Vagina (tissue), 2 donors: Measurements from ENCODE around the gene PLCE1.

Experiments used
- POLR2A ChIP-seq, 2 donors: fragments of 450-650 bp; IDR thresholded peaks; one replicate each; pipeline ENCODE4 v1.6.1; 2017; ENCODE audit warnings: antibody characterized with exemption in 2 of 2, mild to moderate bottlenecking in 2 of 2, moderate library complexity in 2 of 2
- POLR2AphosphoS5 ChIP-seq, 2 donors: sonication (generic); formaldehyde crosslinking; IDR thresholded peaks; one replicate each; pipeline ENCODE4 v1.9.0; 2017; ENCODE audit warnings: antibody characterized with exemption in 2 of 2, mild to moderate bottlenecking in 2 of 2, low read depth in 1 of 2; ENCODE audit not compliant: insufficient read depth in 1 of 2
- TF ChIP-seq, protein P1 (sequence below), 3 experiments: fragments of 450-650 bp in 2 of 3; fragments of 200-600 bp in 1 of 3; sonication (generic) in 1 of 3; IDR thresholded peaks; one replicate each; pipeline ENCODE4 v1.5.1; 2017 to 2019; ENCODE audit warnings: antibody characterized with exemption in 3 of 3, mild to moderate bottlenecking in 2 of 3, moderate library complexity in 2 of 3

DNA sequence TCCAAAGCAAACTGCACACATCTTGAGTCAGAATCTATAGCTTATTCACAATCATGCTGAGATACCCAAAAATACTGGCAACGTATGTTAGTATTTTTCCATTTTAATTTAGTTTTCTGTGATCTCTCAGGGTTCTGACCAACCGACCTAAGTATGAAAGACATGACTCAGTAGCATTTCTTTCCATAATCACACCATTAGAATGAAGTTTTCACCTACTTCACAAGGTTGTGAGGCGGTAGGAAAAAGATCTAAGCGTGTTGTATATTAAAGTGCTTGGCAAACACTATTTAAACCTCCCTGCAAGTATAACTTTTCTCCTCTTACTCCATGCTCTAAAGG is 49.1 kb downstream of the PLCE1 start:
- TF ChIP-seq, protein P1, sequence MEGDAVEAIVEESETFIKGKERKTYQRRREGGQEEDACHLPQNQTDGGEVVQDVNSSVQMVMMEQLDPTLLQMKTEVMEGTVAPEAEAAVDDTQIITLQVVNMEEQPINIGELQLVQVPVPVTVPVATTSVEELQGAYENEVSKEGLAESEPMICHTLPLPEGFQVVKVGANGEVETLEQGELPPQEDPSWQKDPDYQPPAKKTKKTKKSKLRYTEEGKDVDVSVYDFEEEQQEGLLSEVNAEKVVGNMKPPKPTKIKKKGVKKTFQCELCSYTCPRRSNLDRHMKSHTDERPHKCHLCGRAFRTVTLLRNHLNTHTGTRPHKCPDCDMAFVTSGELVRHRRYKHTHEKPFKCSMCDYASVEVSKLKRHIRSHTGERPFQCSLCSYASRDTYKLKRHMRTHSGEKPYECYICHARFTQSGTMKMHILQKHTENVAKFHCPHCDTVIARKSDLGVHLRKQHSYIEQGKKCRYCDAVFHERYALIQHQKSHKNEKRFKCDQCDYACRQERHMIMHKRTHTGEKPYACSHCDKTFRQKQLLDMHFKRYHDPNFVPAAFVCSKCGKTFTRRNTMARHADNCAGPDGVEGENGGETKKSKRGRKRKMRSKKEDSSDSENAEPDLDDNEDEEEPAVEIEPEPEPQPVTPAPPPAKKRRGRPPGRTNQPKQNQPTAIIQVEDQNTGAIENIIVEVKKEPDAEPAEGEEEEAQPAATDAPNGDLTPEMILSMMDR (IDR thresholded peaks at IDR 0.05) = no peak
- TF ChIP-seq POLR2AphosphoS5 (IDR thresholded peaks at IDR 0.05; ENCODE audit: insufficient read depth in 1 of 2, low read depth in 1 of 2) (no peak), POLR2A (IDR thresholded peaks at IDR 0.05) (no peak)
